GM18517 (cell line): ENCODE data around the gene G3BP2.
A peak's percentile ranks its signal among the peaks of the same experiment; 100 is the strongest.

Experiments
- ATAC-seq: cut with Tn5 transposase; IDR thresholded peaks from one replicate; pipeline ENCODE4 v1.9.1; 2021; ENCODE audit warnings: mild to moderate bottlenecking, moderate library complexity; ENCODE audit not compliant: unreplicated experiment

G3BP2 gene

GRCh38 chr4:75643651-75644050 lies 29.6 kb downstream of the G3BP2 start:
- ATAC-seq: no peak

DNA sequence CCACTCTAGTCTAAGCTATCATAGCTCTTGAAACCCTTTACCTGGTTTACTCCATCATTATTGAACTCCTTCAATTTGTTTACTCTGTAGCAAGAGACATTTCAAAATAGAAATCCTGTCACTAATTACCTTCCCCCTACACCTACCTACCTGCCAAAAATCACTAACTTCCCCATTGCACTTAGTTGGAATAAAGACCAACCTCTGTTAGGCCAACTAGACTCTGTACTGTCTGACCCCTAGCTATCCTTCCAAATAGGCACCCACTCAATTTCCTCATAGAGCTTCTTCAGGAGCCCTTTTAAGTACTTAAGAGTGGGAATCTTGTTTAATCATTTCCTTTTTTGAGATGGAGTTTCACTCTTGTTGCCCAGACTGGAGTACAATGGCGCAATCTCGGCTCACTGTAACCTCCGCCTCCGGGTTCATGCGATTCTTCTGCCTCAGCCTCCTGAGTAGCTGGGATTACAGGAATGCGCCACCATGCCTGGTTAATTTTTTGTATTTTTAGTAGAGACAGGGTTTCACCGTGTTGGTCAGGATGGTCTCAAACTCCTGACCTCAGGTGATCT lies 34.0 kb downstream of the G3BP2 start:
- ATAC-seq: no peak

GRCh38 chr4:75637827-75638226 lies 35.4 kb downstream of the G3BP2 start:
- no peak for ATAC-seq

GRCh38 chr4:75637176-75637575 lies 36.0 kb downstream of the G3BP2 start:
- no peak for ATAC-seq

DNA sequence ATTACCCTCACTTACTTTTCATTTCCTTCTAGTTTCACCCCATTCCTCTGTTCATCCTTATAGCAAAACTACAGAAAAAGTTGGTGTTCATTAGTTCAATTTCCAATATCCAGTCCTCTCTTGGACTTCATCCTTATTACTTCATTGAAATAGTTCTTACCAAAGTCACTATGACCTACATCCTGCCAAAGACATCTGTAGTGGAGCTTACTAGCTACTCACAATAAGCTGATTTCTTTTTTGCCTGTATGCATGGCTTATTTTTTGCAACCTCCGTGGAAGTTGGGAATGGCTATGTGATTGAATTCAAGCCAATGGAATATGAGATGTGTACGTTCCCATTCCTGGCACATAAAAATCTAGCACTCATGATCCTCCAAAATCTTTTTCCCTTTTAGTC lies 38.3 kb downstream of the G3BP2 start:
- ATAC-seq: no peak

DNA sequence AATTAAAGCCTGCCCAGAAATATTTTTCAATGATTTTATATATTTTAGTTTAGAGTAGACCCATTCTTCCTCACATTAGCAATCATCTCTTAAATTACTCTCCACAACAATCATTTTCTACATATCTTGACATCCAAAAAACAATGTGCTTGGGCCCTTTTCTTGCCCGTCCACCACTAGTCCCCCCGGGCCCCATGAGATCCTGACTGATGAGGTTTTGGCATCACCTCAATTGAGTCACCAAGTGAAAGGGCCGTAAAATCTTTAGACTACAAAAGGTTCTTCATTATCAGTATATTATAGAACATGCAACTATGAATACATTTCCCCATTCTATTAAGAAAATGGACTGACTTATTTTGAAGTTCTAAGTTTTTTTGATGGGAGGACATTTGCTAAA lies 38.9 kb downstream of the G3BP2 start:
- ATAC-seq: no peak

DNA sequence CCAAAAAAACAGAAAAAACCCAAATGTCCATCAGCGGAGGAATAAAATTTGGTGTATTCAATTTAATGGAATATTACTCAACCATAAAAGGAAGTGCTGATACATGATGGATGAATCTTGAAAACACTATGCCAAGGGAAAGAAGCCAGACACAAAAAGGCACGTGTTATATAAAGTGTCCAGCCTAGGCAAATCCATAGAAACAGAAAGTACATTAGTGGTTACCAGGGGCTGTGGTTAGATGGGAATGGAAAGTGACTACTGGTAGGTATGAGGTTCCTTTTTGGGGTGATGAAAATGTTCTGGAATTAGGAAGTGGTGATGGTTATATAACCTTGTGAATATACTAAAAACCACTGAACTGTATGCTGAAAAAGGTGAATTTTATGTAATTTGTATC lies 39.4 kb downstream of the G3BP2 start:
- ATAC-seq: no peak

DNA sequence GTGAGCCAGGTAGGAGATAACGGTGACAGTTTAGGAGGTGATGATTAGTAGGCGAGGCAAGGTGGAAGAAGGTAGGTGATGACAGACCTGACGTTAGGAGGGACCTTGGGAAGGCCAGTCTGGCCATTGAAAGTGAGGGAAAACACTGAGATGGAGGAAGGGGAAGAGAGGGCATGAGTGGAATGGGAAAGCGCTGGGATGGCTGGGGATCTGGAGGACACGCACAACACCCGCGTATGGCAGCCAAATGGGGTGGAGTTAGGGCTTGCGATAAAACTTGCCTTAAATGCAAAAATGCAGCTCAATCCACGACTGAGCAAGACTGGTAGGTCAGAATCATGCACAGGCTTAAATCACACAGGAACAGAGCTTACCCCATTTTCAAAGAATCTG lies 42.3 kb downstream of the G3BP2 start:
- ATAC-seq: no peak

- peak; percentile 98 for ATAC-seq
Observed at GRCh38 chr4:75630174-75630936, 42.9 kb downstream of the G3BP2 start, which contains the start of gene CDKL2. Gene CDKL2, minus strand, starts transcription at chr4:75630528. Its CDS starts 4,540 bp downstream, at chr4:75625988.

DNA sequence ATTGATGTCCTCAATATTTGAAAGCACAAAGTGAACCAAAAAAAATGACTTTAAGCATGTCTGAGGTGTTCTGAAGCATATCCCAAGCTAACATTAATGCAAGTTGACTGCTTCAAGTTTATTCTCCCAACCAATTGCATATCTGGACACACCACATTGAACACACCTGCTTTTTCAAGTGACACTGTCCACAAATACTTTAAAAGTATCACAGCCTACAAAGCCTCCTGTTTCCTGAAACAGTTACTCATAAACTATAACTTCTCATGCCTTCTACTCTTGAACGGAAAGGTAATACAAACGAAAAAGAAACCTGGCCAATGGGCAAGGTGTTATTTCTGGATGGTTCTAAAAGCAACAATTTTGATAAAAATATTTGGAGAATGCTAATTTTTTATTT lies 44.0 kb downstream of the G3BP2 start:
- no peak for ATAC-seq

DNA sequence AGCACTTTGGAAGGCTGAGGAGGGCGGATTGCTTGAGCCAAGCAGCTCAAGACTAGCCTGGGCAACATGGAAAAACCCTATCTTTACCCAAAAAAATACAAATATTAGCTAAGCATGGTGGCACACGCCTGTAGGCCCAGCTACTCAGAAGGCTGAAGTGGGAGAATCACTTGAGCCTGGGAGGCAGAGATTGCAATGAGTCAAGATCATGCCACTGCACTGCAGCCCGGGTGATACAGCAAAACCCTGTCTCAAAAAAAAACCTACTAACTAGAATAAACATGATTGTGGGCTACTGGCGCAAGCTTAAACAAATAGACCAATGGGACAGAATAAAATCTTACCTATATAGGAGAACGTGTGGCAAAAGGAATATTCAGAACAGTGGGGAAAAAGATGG lies 50.2 kb downstream of the G3BP2 start:
- no peak for ATAC-seq

GRCh38 chr4:75621715-75622114 lies 51.5 kb downstream of the G3BP2 start:
- no peak for ATAC-seq

DNA sequence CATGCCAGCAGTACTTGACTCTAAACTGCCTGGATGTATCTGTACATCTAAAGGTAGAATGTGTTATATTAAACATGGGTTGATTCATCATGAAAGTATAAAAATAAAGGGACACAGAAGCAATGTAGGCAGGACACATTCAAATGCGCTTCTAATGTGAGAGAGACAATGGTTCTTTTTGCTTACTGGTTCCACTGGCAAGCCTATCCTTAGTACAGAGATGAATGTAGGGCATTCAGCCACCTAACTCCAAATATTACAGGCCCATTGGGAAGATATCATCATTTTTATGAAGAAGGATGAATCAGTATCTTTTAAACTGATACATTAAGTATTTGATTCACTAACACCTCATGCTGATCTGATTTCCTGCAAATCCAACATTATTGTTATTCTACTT lies 60.9 kb downstream of the G3BP2 start:
- ATAC-seq: no peak

GRCh38 chr4:75605928-75606327 lies 67.3 kb downstream of the G3BP2 start:
- no peak for ATAC-seq

DNA sequence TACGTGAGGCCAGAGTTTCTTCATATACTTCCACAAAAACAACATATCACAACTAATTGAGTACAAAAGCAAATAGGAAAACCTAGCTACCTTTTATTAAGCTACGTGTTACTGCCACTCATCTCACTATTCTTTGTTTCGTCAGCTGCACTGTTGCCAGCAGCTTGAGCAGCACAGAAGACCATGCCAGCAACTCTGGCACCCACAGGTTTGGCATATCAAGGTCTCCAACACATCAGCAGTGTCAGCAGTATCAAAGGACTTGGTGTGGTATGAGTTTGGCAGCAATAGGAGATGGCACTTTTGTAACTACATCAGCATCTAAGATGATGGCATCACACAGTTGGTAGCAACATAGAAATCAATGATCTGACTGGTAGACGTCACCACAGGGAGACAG lies 73.6 kb downstream of the G3BP2 start:
- ATAC-seq: no peak

- ATAC-seq: no peak
Observed at GRCh38 chr4:75598390-75598789, 74.8 kb downstream of the G3BP2 start.

GRCh38 chr4:75596061-75596460 lies 77.2 kb downstream of the G3BP2 start:
- no peak for ATAC-seq

- ATAC-seq: no peak
Observed at GRCh38 chr4:75593393-75593792, 79.8 kb downstream of the G3BP2 start.
